Astrocyte of the spinal cord (primary cell): Measurements from ENCODE around the gene TNRC6B.

ENCODE experiments used
- DNase-seq: peaks from one replicate; pipeline ENCODE4 v3.0.0; 2011; ENCODE audit warnings: low read depth, low spot score
- H3K4me3 ChIP-seq: 2 replicates; pipeline ENCODE4 v1.5.1; 2011; ENCODE audit warnings: low read depth, mild to moderate bottlenecking, low read length, moderate library complexity
- in situ Hi-C: cut with HindIII; loops from 2 replicates; pipeline ENCODE4 v1.10.0; 2017; ENCODE audit warnings: low sequenced_read_pairs
- TF ChIP-seq, protein P1 (sequence below): IDR thresholded peaks from 2 replicates; pipeline ENCODE4 v1.5.1; 2012; ENCODE audit warnings: low read depth, mild to moderate bottlenecking, low read length, inconsistent platforms

TNRC6B gene

DNA sequence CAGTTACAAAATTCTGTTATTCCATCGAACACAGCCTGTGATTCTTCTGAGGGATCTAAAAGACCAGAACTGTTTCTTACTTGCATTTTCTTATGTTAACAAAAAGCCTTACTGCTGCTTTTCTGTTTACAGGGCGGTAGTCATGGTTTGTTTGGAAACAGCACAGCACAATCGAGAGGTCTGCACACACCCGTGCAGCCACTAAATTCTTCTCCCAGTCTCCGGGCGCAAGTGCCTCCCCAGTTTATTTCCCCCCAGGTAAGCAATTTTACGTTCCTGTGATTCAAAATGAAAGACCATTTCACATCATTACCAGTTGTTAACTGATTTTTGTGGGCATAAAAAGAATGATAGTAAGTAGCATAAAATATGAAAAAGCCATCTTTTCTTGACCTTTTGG, 107.8 kb downstream of the TNRC6B start:
- TF ChIP-seq, protein P1, sequence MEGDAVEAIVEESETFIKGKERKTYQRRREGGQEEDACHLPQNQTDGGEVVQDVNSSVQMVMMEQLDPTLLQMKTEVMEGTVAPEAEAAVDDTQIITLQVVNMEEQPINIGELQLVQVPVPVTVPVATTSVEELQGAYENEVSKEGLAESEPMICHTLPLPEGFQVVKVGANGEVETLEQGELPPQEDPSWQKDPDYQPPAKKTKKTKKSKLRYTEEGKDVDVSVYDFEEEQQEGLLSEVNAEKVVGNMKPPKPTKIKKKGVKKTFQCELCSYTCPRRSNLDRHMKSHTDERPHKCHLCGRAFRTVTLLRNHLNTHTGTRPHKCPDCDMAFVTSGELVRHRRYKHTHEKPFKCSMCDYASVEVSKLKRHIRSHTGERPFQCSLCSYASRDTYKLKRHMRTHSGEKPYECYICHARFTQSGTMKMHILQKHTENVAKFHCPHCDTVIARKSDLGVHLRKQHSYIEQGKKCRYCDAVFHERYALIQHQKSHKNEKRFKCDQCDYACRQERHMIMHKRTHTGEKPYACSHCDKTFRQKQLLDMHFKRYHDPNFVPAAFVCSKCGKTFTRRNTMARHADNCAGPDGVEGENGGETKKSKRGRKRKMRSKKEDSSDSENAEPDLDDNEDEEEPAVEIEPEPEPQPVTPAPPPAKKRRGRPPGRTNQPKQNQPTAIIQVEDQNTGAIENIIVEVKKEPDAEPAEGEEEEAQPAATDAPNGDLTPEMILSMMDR, result no peak
- no peak overlapping the region for H3K4me3 ChIP-seq
- in situ Hi-C loops, result no loop called here
- DNase-seq, result no peak

DNA sequence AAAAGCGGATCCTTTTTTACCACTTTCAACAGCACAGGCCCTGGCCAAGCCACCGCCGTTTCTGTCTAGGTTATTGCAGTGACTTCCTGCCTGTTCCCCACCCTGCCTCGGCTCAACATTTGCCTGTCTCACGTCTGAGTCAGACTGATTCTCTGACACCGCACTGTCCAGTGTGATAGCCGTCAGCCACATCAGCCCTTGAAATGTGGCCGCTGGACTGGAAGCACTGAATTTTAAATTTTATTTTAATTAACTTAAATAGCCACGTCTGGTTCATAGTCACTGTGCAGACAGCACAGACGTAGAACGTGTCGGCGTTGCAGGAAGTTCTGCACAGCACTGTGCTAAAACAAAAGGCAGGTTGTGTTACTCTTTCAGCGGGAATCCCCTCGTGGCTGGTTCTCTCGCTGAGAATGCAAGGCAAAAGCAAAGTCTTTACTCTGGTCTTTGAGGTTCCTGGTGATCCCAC, 112.3 kb downstream of the TNRC6B start:
- in situ Hi-C loops, result no loop called here
- no peak overlapping the region for H3K4me3 ChIP-seq
- TF ChIP-seq, protein P1, result no peak
- peak; percentile 7 for DNase-seq

DNA sequence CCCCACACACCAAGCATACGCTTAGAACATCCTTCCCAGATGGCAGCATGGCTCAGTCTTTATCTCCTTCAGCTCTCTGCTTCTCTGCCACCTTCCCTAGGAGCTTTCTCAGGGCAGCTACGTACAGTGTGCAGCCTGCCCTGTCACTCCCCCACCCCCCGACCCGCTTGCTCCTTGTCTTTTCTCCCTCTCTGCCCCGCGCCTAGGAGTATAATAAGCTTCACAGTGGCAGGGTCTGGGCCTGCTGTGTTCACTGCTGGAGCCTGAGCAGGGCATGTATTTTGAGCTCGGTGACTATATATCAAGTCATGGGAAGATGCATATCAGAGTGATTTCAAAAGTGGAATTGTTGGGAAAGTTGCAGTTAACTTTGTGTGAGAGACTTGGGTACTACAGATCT, 112.8 kb downstream of the TNRC6B start:
- in situ Hi-C loops, result no loop called here
- H3K4me3 ChIP-seq, result no peak overlapping the region
- no peak for DNase-seq
- TF ChIP-seq, protein P1, result no peak

DNA sequence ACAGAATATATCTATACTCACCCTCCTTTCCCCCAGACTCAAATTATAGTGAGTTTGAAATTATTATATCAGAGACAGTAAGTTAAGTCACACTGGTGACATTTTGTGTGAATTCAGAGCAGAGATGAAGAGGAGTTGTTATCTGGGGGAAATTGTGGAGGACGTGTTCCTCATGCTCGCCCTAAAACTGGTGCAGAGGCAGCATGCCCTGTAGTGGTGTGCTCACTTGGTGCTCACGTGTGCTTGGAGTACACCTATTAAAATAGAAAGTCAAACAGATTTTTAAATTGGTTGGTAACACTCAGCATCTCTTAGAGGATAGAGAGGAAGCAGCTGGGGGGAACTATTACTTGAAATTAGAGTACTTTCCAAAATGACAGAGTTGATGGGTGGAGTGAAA, 117.0 kb downstream of the TNRC6B start:
- no peak overlapping the region for H3K4me3 ChIP-seq
- TF ChIP-seq, protein P1, result no peak
- in situ Hi-C loops, result no loop called here
- no peak for DNase-seq

DNA sequence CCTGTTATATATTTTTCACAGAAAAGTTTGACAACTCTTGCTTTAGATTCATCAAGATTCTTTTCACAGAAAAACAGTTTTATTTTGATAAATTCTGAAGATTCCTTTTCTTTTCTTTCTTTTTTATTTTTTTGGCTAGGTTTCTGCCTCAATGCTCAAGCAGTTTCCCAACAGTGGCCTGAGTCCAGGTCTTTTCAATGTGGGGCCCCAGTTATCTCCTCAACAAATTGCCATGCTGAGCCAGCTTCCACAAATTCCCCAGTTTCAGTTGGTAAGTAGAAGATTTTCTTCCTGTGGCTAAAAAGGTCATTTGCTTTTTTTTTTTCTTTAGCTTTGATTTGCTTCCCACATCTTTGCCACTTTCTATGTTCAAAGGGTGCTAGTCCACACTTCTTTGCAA, 122.6 kb downstream of the TNRC6B start:
- no peak overlapping the region for H3K4me3 ChIP-seq
- TF ChIP-seq, protein P1, result no peak
- in situ Hi-C loops, result no loop called here
- no peak for DNase-seq

DNA sequence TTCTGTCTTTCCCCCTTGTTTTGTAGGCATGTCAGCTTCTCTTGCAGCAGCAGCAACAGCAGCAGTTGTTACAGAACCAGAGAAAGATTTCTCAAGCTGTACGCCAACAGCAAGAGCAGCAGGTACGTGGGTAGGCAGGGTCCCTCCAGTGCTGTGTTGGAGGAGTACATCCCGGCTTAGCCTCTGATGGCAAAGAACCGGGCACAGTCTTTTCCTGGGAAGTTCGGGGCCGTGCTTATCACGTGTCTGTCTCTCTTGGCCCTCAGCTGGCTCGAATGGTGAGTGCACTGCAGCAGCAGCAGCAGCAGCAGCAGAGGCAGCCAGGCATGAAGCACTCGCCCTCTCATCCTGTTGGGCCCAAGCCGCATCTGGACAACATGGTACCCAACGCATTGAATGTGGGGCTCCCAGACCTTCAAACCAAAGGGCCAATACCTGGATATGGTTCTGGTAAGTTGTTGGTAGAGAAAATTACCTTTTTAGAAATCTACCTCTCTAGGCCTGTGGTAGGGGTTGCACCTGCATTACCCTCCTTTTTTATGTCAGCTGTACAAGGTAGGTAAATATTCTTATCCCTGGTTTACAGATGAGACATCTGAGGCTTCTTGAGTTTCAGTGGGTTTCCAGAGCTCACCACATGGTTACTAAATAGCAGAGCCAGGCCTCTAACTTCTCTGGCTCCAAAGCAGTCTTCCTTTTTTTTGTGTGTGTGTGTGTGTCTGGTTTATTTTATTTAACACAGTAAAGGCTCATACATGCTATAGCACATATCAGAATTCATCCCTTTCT, 123.4 kb downstream of the TNRC6B start:
- no peak overlapping the region for H3K4me3 ChIP-seq
- TF ChIP-seq, protein P1, result no peak
- DNase-seq, result no peak
- in situ Hi-C loops, result no loop called here
